Embryonic facial prominence (tissue), 1 donor: ENCODE results near the gene SLC25A19.

Experiments
- DNase-seq: peaks from one replicate; pipeline ENCODE4 v3.0.0-alpha.2; 2016; ENCODE audit errors: extremely low spot score

Gene SLC25A19

GRCh38 chr17:75241502-75241901, 47.7 kb downstream of the SLC25A19 start:
- no peak for DNase-seq

- DNase-seq: no peak
Observed at GRCh38 chr17:75241143-75241430, 48.1 kb downstream of the SLC25A19 start.

GRCh38 chr17:75240394-75241142, 48.7 kb downstream of the SLC25A19 start:
- DNase-seq: no peak

- DNase-seq: no peak
Observed at GRCh38 chr17:75239778-75240393, 49.3 kb downstream of the SLC25A19 start.

GRCh38 chr17:75239214-75239613, 50.0 kb downstream of the SLC25A19 start:
- DNase-seq: no peak

GRCh38 chr17:75238684-75239191, 50.5 kb downstream of the SLC25A19 start:
- no peak for DNase-seq

- no peak for DNase-seq
Observed at GRCh38 chr17:75238020-75238580, 51.1 kb downstream of the SLC25A19 start.

GRCh38 chr17:75237100-75238014, 51.9 kb downstream of the SLC25A19 start:
- no peak for DNase-seq

- no peak for DNase-seq
Observed at GRCh38 chr17:75232786-75233185, 56.4 kb downstream of the SLC25A19 start.

- no peak for DNase-seq
Observed at GRCh38 chr17:75231741-75232464, 57.3 kb downstream of the SLC25A19 start.

GRCh38 chr17:75231071-75231470, 58.2 kb downstream of the SLC25A19 start:
- no peak for DNase-seq

GRCh38 chr17:75228847-75229246, 60.4 kb downstream of the SLC25A19 start:
- DNase-seq: no peak

- DNase-seq: no peak
Observed at GRCh38 chr17:75228305-75228704, 60.9 kb downstream of the SLC25A19 start.

- no peak for DNase-seq
Observed at GRCh38 chr17:75227729-75228128, 61.5 kb downstream of the SLC25A19 start.

GRCh38 chr17:75225016-75225415, 64.2 kb downstream of the SLC25A19 start:
- DNase-seq: no peak
